ENCODE data around the gene CTIF.
A peak's percentile ranks its signal among the peaks of the same experiment; 100 is the strongest.

CTIF gene

GRCh38 chr18:48761582-48761981, 222.8 kb downstream of the CTIF start:
- DNase-seq = no peak

- DNase-seq = no peak
Observed at GRCh38 chr18:48762022-48762421, 223.2 kb downstream of the CTIF start.

- no peak for DNase-seq
Observed at GRCh38 chr18:48762836-48763718, 224.2 kb downstream of the CTIF start.

- DNase-seq = no peak
Observed at GRCh38 chr18:48763719-48764100, 224.9 kb downstream of the CTIF start.

GRCh38 chr18:48765053-48765452, 226.2 kb downstream of the CTIF start:
- no peak for DNase-seq

- peak; percentile 51 for DNase-seq
Observed at GRCh38 chr18:48766026-48766425, 227.2 kb downstream of the CTIF start.

- DNase-seq = no peak
Observed at GRCh38 chr18:48766487-48766886, 227.7 kb downstream of the CTIF start.

- peak; percentile 62 for DNase-seq
Observed at GRCh38 chr18:48767090-48767690, 228.4 kb downstream of the CTIF start.

- no peak for DNase-seq
Observed at GRCh38 chr18:48769006-48769636, 230.3 kb downstream of the CTIF start.

GRCh38 chr18:48770243-48770642, 231.4 kb downstream of the CTIF start:
- no peak for DNase-seq

GRCh38 chr18:48771641-48772375, 233.0 kb downstream of the CTIF start:
- no peak for DNase-seq

GRCh38 chr18:48772457-48772856, 233.6 kb downstream of the CTIF start:
- DNase-seq = no peak

GRCh38 chr18:48773821-48774220, 235.0 kb downstream of the CTIF start:
- no peak for DNase-seq

- DNase-seq = no peak
Observed at GRCh38 chr18:48774941-48775340, 236.1 kb downstream of the CTIF start.

- no peak for DNase-seq
Observed at GRCh38 chr18:48775372-48776155, 236.7 kb downstream of the CTIF start.

GRCh38 chr18:48776156-48776555, 237.3 kb downstream of the CTIF start:
- DNase-seq = no peak

GRCh38 chr18:48776641-48777025, 237.8 kb downstream of the CTIF start:
- no peak for DNase-seq

GRCh38 chr18:48777026-48777743, 238.4 kb downstream of the CTIF start:
- DNase-seq = peak; percentile 28

GRCh38 chr18:48777744-48778116, 238.9 kb downstream of the CTIF start:
- DNase-seq = no peak

GRCh38 chr18:48778344-48779011, 239.6 kb downstream of the CTIF start:
- DNase-seq = no peak

- no peak for DNase-seq
Observed at GRCh38 chr18:48779462-48779861, 240.6 kb downstream of the CTIF start.
